HepG2 (cell line): ENCODE measurements around the gene DIO1. TPM values are rescaled to one million over a fixed set of nuclear protein-coding genes. Genes with fewer than 3 reads are reported as not detected.
A peak's percentile ranks its signal among the peaks of the same experiment; 100 is the strongest.

Experiments
- ATAC-seq: fragments of 200-7000 bp; cut with Tn5 transposase; 3 replicates; pipeline ENCODE4 v1.9.1; 2020; ENCODE audit warnings: mild to moderate bottlenecking, moderate library complexity
- BruUV-seq: library from RNA; stranded (reverse); fragments of 400-500 nt; replicated peaks from 2 replicates; lab custom pipeline; 2021; lab: Mats Ljungman, UMichigan
- CTCF ChIA-PET: fragments of 300-600 bp; formaldehyde crosslinking; extraction: SDS; loops from one replicate; lab custom pipeline; 2021; ENCODE audit warnings: low total read pairs, inconsistent platforms, low intra/inter-chr PET ratio; lab: Yijun Ruan, JAX
- POLR2A ChIA-PET: fragments of 350-600 bp; sonication (Branson Sonifier 250); formaldehyde crosslinking; loops from one replicate; lab custom pipeline; 2020; ENCODE audit warnings: antibody characterized with exemption, inconsistent platforms; lab: Yijun Ruan, JAX
- DNase-seq: peaks from one replicate; pipeline ENCODE4 v3.0.0-alpha.2; 2015; ENCODE audit warnings: low spot score
- FAIRE-seq: peaks from 3 replicates; lab custom pipeline; 2011; peaks lifted over from hg19 to GRCh38; lab: Jason Lieb, UNC
- H2AFZ ChIP-seq: one replicate; pipeline ENCODE4 v1.6.1; 2011; ENCODE audit warnings: low read length, inconsistent platforms
- H3K27ac ChIP-seq: fragments of 300-600 bp; 3 replicates; pipeline ENCODE4 v1.8.0; 2011; ENCODE audit warnings: mixed run types, mild to moderate bottlenecking, mixed read lengths, low read length, inconsistent platforms; ENCODE audit not compliant: insufficient read depth; ENCODE audit errors: extremely low read length
- H3K27me3 ChIP-seq, 2 experiments: fragments of 200-600 bp in 1 of 2; 2 replicates in 1 of 2; 3 replicates in 1 of 2; pipeline versions ENCODE4 v1.6.0 to v1.8.0; 2011; ENCODE audit warnings: low read length in 2 of 2, mild to moderate bottlenecking in 2 of 2, moderate library complexity in 2 of 2, inconsistent platforms in 1 of 2; ENCODE audit not compliant: insufficient read depth in 2 of 2, control insufficient read depth in 1 of 2
- H3K36me3 ChIP-seq, 2 experiments: fragments of 200-600 bp in 1 of 2; replicated peaks in 1 of 2; 2 replicates in 1 of 2; 3 replicates in 1 of 2; pipeline versions ENCODE4 v1.5.1 to v1.8.0; 2011; ENCODE audit warnings: low read length in 2 of 2, inconsistent platforms in 1 of 2; ENCODE audit not compliant: insufficient read depth in 2 of 2, control insufficient read depth in 1 of 2
- H3K4me1 ChIP-seq: 2 replicates; pipeline ENCODE4 v1.5.1; 2012; ENCODE audit warnings: low read length, inconsistent platforms; ENCODE audit not compliant: insufficient read depth
- H3K4me2 ChIP-seq: 2 replicates; pipeline ENCODE4 v1.6.0; 2011; ENCODE audit warnings: low read depth, low read length, inconsistent platforms
- H3K4me3 ChIP-seq, 3 experiments: fragments of 200-600 bp in 1 of 3; sonication (generic), shearing (Covaris generic) in 1 of 3; replicated peaks in 1 of 3; 2 replicates each; pipeline ENCODE4 v1.5.1; 2011 to 2016; ENCODE audit warnings: low read length in 3 of 3, inconsistent platforms in 2 of 3, low read depth in 2 of 3, mild to moderate bottlenecking in 2 of 3, control low read depth in 1 of 3, mixed read lengths in 1 of 3; ENCODE audit not compliant: insufficient read depth in 1 of 3
- H3K79me2 ChIP-seq: one replicate; pipeline ENCODE4 v1.6.1; 2011; ENCODE audit warnings: low read length, inconsistent platforms; ENCODE audit not compliant: insufficient read depth
- H3K9ac ChIP-seq: 2 replicates; pipeline ENCODE4 v1.6.0; 2011; ENCODE audit warnings: mild to moderate bottlenecking, low read depth, low read length, inconsistent platforms; ENCODE audit not compliant: insufficient read depth
- H3K9me3 ChIP-seq: 2 replicates; pipeline ENCODE4 v1.5.1; 2012; ENCODE audit warnings: mild to moderate bottlenecking, low read length
- H4K20me1 ChIP-seq: 2 replicates; pipeline ENCODE4 v1.6.0; 2011; ENCODE audit warnings: inconsistent platforms, mild to moderate bottlenecking, low read length, moderate library complexity; ENCODE audit not compliant: insufficient read depth
- ATF1 ChIP-seq: IDR thresholded peaks from 2 replicates; pipeline ENCODE4 v1.6.1; 2016; ENCODE audit warnings: mild to moderate bottlenecking, control low read depth
- HMG20A ChIP-seq: IDR thresholded peaks from 2 replicates; pipeline ENCODE4 v1.6.1; 2016; ENCODE audit warnings: borderline replicate concordance
- ISX ChIP-seq: sonication (generic); formaldehyde crosslinking; conservative IDR thresholded peaks from 2 replicates; pipeline ENCODE4 v1.5.0; 2020; ENCODE audit warnings: missing genetic modification reagents
- KDM3A ChIP-seq: IDR thresholded peaks from 2 replicates; pipeline ENCODE4 v1.6.1; 2018; ENCODE audit warnings: low read depth, missing compliant biosample characterization
- KLF6 ChIP-seq: IDR thresholded peaks from 2 replicates; pipeline ENCODE4 v1.8.0; 2016; ENCODE audit warnings: missing biosample characterization, missing genetic modification reagents
- MTF1 ChIP-seq: sonication (generic); formaldehyde crosslinking; IDR thresholded peaks from 2 replicates; pipeline ENCODE4 v1.5.0; 2020; ENCODE audit warnings: missing genetic modification reagents
- MYC ChIP-seq: sonication (generic); formaldehyde crosslinking; IDR thresholded peaks from 2 replicates; pipeline ENCODE4 v1.9.0; 2021; ENCODE audit warnings: missing genetic modification reagents, borderline replicate concordance
- NKX3-1 ChIP-seq: sonication (generic); formaldehyde crosslinking; IDR thresholded peaks from 2 replicates; pipeline ENCODE4 v1.5.0; 2020; ENCODE audit warnings: missing genetic modification reagents
- SOX5 ChIP-seq: IDR thresholded peaks from 2 replicates; pipeline ENCODE4 v1.6.1; 2016; ENCODE audit warnings: borderline replicate concordance
- THYN1 ChIP-seq: sonication (generic); formaldehyde crosslinking; IDR thresholded peaks from 2 replicates; pipeline ENCODE4 v1.8.1; 2023; ENCODE audit warnings: low read depth, mild to moderate bottlenecking, moderate library complexity, missing genetic modification reagents, borderline replicate concordance
- ZNF329 ChIP-seq: sonication (generic); formaldehyde crosslinking; IDR thresholded peaks from 2 replicates; pipeline ENCODE4 v1.9.0; 2021; ENCODE audit warnings: low read depth, mild to moderate bottlenecking, missing genetic modification reagents
- ZNF335 ChIP-seq: sonication (generic); formaldehyde crosslinking; IDR thresholded peaks from 2 replicates; pipeline ENCODE4 v1.4.0; 2020; ENCODE audit warnings: missing genetic modification reagents
- WGBS: methylation state at CpG from one replicate; pipeline ENCODE4 v1.1.6; 2017; ENCODE audit warnings: low lambda C conversion rate; 5-methylcytosine and 5-hydroxymethylcytosine counted together
- in situ Hi-C: cut with HindIII; loops from 2 replicates; pipeline ENCODE4 v1.10.0; 2017; ENCODE audit warnings: low pct_unique_long_range_greater_than_20kb; ENCODE audit not compliant: extremely low pct_ligation_motif_present
- intact Hi-C: fragments of 100-400 bp; cut with micrococcal nuclease; formaldehyde crosslinking; loops from one replicate; pipeline ENCODE4 v1.10.0; 2022; ENCODE audit not compliant: unreplicated experiment
- polyA plus RNA-seq, 8 experiments: library from polyadenylated mRNA; depleted of rRNA in 3 of 8; stranded (reverse) in 7 of 8; unstranded in 1 of 8; fragments of >200 nt; fragmentation: Illumina TruSeq in 4 of 8; extraction: Trizol in 4 of 8; gene quantifications; 2 replicates each; pipeline versions ENCODE4 v1.2.1 to v1.2.3, GENCODE V29; 2011 to 2016; ENCODE audit warnings: low read depth in 4 of 8, missing spikeins in 1 of 8, mixed read lengths in 1 of 8; ENCODE audit not compliant: insufficient read depth in 1 of 8
- total RNA-seq, 5 experiments: library from RNA; depleted of rRNA; stranded (reverse); fragments of >200 nt; fragmentation: Illumina TruSeq; extraction: Trizol; gene quantifications; 2 replicates each; pipeline ENCODE4 v1.2.3, GENCODE V29; 2016; ENCODE audit warnings: low read depth in 1 of 5
- TF ChIP-seq, protein P1 (sequence below): sonication (generic); formaldehyde crosslinking; IDR thresholded peaks from 2 replicates; pipeline ENCODE4 v1.4.0; 2020; ENCODE audit warnings: missing genetic modification reagents

DIO1 gene
- total and polyA plus RNA-seq, 2 of the 13 experiments (the other 11 are each of a cell fraction or from before 2014, with no cell fraction given) = 13.5 to 45.6 TPM

DNA sequence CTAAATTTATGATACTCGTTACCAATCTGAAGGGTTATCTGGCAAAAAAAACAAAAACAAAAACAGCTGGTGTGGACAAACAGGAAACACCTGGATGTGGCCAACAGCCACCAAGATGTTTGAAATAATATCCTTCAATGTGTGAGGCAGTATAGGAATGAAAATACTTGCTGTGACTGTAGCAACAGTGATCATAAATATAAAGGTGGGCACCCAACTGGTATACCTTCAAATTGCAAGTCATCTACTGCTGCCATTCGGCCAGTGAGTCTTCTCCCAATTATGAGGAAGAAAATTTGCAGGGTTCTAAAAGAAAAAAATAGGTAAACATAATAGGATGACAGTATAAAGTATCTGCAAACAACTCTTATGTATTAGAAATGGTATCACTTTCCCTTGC is 5.3 kb upstream of the DIO1 start:
- FAIRE-seq = no peak
- H3K79me2 ChIP-seq = no peaks in the 10 kb centered on the region
- no peaks in the 10 kb centered on the region; a peak in 1 of 5 replicates for H3K36me3 ChIP-seq
- in situ Hi-C loops (no loop called here), intact Hi-C loops (no loop called here)
- H4K20me1 ChIP-seq = no peaks in the 10 kb centered on the region; the same call in 1 of the 2 replicates
- BruUV-seq = no TSS peak
- CTCF ChIA-PET = no interaction called here
- 95% methylated on average over 2 of the region's 2 CpGs for WGBS
- POLR2A ChIA-PET = interaction anchor here (1.2 to 1.5 kb wide), 2 partner anchors 30 to 56 kb away, joined by 3 to 13 read pairs; partner anchors contain the start of genes IFT25 and LRRC42
- no peak for DNase-seq
- H3K4me3 ChIP-seq = peak overlapping the region; percentile 87 to 100 (median 97); a peak in 4 of 6 replicates
- peak overlapping the region; percentile 97 for H3K4me2 ChIP-seq
- no peaks in the 10 kb centered on the region; a peak in 1 of 5 replicates for H3K27me3 ChIP-seq
- H3K9me3 ChIP-seq = no peaks in the 10 kb centered on the region
- no peak overlapping the region for H2AFZ ChIP-seq
- H3K9ac ChIP-seq = peak overlapping the region; percentile 84
- TF ChIP-seq SOX5 (CRISPR knock-in tag) (no peak), NKX3-1 (CRISPR knock-in tag) (no peak), ISX (CRISPR knock-in tag) (no peak), MYC (CRISPR knock-in tag) (no peak), KDM3A (CRISPR knock-in tag) (no peak), MTF1 (no peak), THYN1 (CRISPR knock-in tag) (no peak), ATF1 (CRISPR knock-in tag) (no peak), ZNF335 (CRISPR knock-in tag) (no peak), KLF6 (no peak), HMG20A (no peak), ZNF329 (CRISPR knock-in tag) (no peak)
- TF ChIP-seq, protein P1, sequence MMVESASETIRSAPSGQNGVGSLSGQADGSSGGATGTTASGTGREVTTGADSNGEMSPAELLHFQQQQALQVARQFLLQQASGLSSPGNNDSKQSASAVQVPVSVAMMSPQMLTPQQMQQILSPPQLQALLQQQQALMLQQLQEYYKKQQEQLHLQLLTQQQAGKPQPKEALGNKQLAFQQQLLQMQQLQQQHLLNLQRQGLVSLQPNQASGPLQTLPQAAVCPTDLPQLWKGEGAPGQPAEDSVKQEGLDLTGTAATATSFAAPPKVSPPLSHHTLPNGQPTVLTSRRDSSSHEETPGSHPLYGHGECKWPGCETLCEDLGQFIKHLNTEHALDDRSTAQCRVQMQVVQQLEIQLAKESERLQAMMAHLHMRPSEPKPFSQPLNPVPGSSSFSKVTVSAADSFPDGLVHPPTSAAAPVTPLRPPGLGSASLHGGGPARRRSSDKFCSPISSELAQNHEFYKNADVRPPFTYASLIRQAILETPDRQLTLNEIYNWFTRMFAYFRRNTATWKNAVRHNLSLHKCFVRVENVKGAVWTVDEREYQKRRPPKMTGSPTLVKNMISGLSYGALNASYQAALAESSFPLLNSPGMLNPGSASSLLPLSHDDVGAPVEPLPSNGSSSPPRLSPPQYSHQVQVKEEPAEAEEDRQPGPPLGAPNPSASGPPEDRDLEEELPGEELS (CRISPR knock-in tag) = no peak
- no peak for ATAC-seq
- H3K4me1 ChIP-seq = peaks cover 31% of the 10 kb centered on the region
- peak overlapping the region; percentile 56 for H3K27ac ChIP-seq
